ENCODE measurements around the gene NHLRC1.

DNA sequence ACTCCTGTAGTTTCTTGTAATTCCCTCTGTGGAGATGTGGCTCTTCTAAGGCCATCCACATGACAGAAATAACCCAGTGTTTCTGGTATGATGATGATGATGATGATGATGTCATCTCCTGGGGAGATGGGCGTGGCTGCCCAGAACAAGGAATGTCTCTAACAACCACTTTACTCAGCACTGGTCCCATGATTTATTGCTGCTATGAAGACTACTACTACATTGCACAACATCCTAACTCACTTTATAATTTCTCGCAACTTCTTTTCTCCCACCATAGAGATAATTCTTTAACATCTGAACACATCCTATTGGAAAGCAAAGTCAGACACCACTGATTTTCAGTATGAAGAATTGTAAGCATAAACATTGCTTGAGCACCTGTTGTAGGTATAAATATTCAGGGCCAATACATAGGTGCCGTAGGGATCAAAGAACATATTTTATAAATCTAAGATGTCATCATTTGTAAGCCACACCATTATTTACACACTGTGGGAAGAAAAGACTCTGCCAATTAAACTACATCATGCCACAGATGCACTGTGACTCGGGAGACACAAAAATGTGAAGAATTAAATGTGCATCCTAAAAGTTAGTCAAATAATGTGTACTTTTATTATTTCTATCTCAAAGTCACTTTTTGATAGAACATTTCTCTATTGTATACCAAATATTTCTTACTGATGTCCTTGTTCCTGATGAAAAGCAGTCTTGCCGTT, 26.0 kb upstream of the NHLRC1 start:
- no peak for TF ChIP-seq E2F6 (IDR thresholded peaks at IDR 0.05)
- TF ChIP-seq SP4 (IDR thresholded peaks at IDR 0.05; ENCODE audit: low read length) = no peak
- TF ChIP-seq ATF2 (IDR thresholded peaks at IDR 0.05; ENCODE audit: low read length) = no peak
- TF ChIP-seq EP300 (IDR thresholded peaks at IDR 0.05; ENCODE audit: borderline replicate concordance in 1 of 2, low read depth in 2 of 2, low read length in 2 of 2) = no peak
- TF ChIP-seq MAFK (IDR thresholded peaks at IDR 0.05; ENCODE audit: low read depth, low read length) = no peak
